Right lobe of liver (tissue), 4 donors: ENCODE results near the gene NOS1.

ENCODE experiments used
- POLR2A ChIP-seq: fragments of 450-650 bp; IDR thresholded peaks from one replicate; pipeline ENCODE4 v1.6.1; 2017; ENCODE audit warnings: antibody characterized with exemption, mild to moderate bottlenecking
- TF ChIP-seq, protein P1 (sequence below), 4 donors: fragments of 200-600 bp in 3 of 4; fragments of 450-650 bp in 1 of 4; IDR thresholded peaks; one replicate each; pipeline versions ENCODE4 v1.5.1 to v1.8.0; 2016 to 2022; ENCODE audit warnings: antibody characterized with exemption in 4 of 4, mild to moderate bottlenecking in 2 of 4
- donor health status: DM: no; HTN: no; CAD: no.
- donor health status: DM: no; HTN: no; CAD: no.
- donor health status: DM: no; HTN: yes; CAD: no.

DNA sequence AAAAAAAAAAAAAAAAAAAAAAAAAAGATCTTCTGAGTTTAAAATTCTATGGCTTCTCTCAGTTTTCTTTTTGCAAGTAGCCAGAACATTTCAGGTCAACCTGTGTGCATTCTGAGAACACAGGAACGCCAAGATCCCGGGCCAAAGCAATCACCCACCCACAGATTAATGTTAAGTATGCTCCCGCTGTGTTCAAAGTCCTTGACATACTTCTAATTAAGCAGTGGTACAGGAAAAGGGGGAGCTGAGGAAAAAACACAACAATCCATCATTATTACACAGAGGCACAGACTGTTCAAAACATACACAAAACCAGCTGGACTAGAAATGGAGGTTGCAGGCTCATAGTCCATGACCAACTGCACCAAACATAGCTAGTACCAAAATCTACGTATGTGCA, 174.0 kb downstream of the NOS1 start:
- TF ChIP-seq, protein P1, sequence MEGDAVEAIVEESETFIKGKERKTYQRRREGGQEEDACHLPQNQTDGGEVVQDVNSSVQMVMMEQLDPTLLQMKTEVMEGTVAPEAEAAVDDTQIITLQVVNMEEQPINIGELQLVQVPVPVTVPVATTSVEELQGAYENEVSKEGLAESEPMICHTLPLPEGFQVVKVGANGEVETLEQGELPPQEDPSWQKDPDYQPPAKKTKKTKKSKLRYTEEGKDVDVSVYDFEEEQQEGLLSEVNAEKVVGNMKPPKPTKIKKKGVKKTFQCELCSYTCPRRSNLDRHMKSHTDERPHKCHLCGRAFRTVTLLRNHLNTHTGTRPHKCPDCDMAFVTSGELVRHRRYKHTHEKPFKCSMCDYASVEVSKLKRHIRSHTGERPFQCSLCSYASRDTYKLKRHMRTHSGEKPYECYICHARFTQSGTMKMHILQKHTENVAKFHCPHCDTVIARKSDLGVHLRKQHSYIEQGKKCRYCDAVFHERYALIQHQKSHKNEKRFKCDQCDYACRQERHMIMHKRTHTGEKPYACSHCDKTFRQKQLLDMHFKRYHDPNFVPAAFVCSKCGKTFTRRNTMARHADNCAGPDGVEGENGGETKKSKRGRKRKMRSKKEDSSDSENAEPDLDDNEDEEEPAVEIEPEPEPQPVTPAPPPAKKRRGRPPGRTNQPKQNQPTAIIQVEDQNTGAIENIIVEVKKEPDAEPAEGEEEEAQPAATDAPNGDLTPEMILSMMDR (IDR thresholded peaks at IDR 0.05): no peak
- no peak for TF ChIP-seq POLR2A
